Colonic mucosa (tissue), 4 donors: ENCODE data around the gene SPRY1. TPM values are rescaled to one million over a fixed set of nuclear protein-coding genes. Genes with fewer than 3 reads are reported as not detected.

ENCODE experiments used
- DNase-seq: peaks from one replicate; pipeline ENCODE4 v3.0.0-alpha.2; 2020
- H3K27ac ChIP-seq: fragments of 200-600 bp; one replicate; pipeline ENCODE4 v1.8.0; 2021
- H3K27me3 ChIP-seq: fragments of 200-600 bp; one replicate; pipeline ENCODE4 v1.8.0; 2021
- H3K36me3 ChIP-seq: fragments of 200-600 bp; one replicate; pipeline ENCODE4 v1.8.0; 2021
- H3K4me1 ChIP-seq: fragments of 200-600 bp; one replicate; pipeline ENCODE4 v1.8.0; 2021; ENCODE audit warnings: mild to moderate bottlenecking
- H3K4me3 ChIP-seq: fragments of 200-600 bp; one replicate; pipeline ENCODE4 v1.8.0; 2021
- H3K9ac ChIP-seq, 2 donors: one replicate each; pipeline ENCODE4 v1.7.0; 2013; ENCODE audit warnings: control low read depth in 2 of 2, low read depth in 2 of 2, low read length in 2 of 2
- H3K9me3 ChIP-seq: fragments of 200-600 bp; one replicate; pipeline ENCODE4 v1.8.0; 2021
- intact Hi-C: fragments of 100-400 bp; cut with DNase I; formaldehyde crosslinking; loops from one replicate; pipeline ENCODE4 v1.14.1; 2022
- total RNA-seq, 2 donors: library from RNA; stranded (reverse); fragmentation: NEBNext Ultra II Directional in 1 of 2; extraction: Animal tissue kit (Norgen Biotek cat#: 25700) in 1 of 2; gene quantifications; one replicate each; pipeline ENCODE4 v1.2.1, GENCODE V29; 2021
- TF ChIP-seq, protein P1 (sequence below): fragments of 200-600 bp; IDR thresholded peaks from one replicate; pipeline ENCODE4 v1.8.0; 2022; ENCODE audit warnings: antibody characterized with exemption, mild to moderate bottlenecking
- donor health status: healthy.
- donor health status: DM: no; HTN: no; CAD: no.
- donor health status: DM: no; HTN: no; CAD: no.

The SPRY1 gene, protein sequence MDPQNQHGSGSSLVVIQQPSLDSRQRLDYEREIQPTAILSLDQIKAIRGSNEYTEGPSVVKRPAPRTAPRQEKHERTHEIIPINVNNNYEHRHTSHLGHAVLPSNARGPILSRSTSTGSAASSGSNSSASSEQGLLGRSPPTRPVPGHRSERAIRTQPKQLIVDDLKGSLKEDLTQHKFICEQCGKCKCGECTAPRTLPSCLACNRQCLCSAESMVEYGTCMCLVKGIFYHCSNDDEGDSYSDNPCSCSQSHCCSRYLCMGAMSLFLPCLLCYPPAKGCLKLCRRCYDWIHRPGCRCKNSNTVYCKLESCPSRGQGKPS
- total RNA-seq: 10 to 100 TPM; 23.8 to 34.2 TPM

DNA sequence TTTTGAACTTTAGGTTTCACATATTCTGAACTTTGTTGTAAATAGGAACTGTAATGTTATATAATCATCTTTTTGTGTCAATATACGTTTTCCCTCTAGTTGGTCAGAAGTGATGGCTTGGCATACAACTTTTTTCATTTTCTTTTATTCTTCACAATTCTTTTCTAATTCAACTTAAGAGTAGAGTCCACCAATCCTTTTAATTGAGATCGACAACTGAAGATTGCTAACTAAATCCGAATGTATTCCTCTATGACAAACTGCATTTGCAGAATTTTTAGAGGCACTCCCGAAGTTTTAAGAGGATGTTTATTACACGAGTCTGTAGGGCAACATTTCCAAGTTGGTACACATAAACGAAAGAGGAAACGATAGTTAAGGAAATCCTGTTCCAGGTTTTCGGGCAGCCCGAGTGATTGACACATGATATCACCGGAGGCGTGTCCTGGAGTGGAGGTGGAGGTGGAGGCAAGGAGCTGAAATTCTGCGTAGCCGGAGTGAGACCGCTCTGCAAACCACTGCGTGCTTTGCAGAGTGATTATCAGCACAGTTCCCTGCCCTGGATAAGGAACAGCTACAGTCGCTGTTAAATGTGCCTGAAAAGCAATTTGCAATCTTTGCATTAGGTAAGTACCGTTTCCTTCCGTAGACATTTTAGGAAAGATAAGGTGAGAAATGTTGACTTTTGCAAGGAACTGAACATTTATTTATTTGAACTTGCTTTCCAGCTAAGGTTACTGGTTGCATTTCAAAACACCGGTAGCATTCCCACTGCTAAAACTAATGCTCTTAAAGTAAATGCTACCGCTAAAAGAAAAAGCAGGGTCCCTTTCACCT, at the start of gene SPRY1:
TSS of gene SPRY1 (plus strand) at position 489 of the 837 bp plus-strand sequence. CDS start 4,797 bp downstream, outside the sequence.
- TF ChIP-seq, protein P1, sequence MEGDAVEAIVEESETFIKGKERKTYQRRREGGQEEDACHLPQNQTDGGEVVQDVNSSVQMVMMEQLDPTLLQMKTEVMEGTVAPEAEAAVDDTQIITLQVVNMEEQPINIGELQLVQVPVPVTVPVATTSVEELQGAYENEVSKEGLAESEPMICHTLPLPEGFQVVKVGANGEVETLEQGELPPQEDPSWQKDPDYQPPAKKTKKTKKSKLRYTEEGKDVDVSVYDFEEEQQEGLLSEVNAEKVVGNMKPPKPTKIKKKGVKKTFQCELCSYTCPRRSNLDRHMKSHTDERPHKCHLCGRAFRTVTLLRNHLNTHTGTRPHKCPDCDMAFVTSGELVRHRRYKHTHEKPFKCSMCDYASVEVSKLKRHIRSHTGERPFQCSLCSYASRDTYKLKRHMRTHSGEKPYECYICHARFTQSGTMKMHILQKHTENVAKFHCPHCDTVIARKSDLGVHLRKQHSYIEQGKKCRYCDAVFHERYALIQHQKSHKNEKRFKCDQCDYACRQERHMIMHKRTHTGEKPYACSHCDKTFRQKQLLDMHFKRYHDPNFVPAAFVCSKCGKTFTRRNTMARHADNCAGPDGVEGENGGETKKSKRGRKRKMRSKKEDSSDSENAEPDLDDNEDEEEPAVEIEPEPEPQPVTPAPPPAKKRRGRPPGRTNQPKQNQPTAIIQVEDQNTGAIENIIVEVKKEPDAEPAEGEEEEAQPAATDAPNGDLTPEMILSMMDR: no peak
- no peaks in the 10 kb centered on the region for H3K9me3 ChIP-seq
- no peaks in the 10 kb centered on the region for H3K4me1 ChIP-seq
- intact Hi-C loops: no loop called here
- peak within 1 kb of the TSS; percentile 64 to 93 for H3K9ac ChIP-seq
- H3K36me3 ChIP-seq: no peaks in the 10 kb centered on the region
- peak within 1 kb of the TSS; percentile 95 for H3K27ac ChIP-seq
- H3K27me3 ChIP-seq: no peaks in the 10 kb centered on the region
- H3K4me3 ChIP-seq: peak within 1 kb of the TSS; percentile 55
- peak; percentile 97 for DNase-seq

DNA sequence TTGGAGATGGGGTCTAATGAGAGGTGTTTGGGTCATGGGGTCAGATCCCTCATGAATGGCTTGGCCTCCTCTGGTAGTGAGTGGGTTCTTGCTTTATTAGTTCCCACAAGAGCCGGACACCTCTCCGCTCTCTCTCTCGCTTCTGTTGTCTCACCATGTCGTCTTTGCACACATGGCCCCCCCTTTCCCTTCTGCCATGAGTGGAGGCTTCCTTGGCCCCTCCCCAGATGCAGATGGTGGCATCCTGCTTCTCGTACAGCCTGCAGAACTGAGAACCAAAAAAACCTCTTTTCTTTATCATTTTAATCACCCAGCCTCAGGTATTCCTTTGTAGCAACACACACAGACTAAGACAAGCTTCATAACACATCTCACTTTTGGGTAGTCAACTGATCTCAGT, 49.6 kb upstream of the SPRY1 start:
- H3K9ac ChIP-seq: no peak overlapping the region
- H3K4me3 ChIP-seq: no peak overlapping the region
- no peaks in the 10 kb centered on the region for H3K27me3 ChIP-seq
- H3K36me3 ChIP-seq: no peaks in the 10 kb centered on the region
- TF ChIP-seq, protein P1: no peak
- no peaks in the 10 kb centered on the region for H3K4me1 ChIP-seq
- no peaks in the 10 kb centered on the region for H3K9me3 ChIP-seq
- no peak overlapping the region for H3K27ac ChIP-seq
- no peak for DNase-seq
- intact Hi-C loops: no loop called here

DNA sequence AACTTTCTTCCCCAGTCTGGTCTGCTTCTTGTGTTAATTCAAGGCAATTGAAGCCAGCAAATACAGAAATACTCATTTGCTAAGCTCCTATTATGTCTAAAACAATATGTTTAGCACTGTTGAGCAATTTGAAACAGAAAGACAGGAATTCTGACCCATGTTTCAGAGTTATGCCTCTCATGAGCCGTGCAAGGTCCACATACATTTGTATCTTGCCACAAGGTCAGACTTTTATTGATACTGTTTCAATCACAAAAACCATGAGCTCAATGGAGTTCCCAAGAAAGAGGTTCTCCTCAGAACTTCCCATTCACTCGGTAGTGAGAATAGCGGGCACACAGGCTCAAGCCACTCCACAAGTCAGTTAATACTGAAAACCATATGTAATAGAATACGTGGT, 47.6 kb upstream of the SPRY1 start:
- no peaks in the 10 kb centered on the region for H3K27me3 ChIP-seq
- H3K27ac ChIP-seq: no peak overlapping the region
- no peak overlapping the region for H3K4me3 ChIP-seq
- H3K9ac ChIP-seq: no peak overlapping the region
- no peaks in the 10 kb centered on the region for H3K9me3 ChIP-seq
- intact Hi-C loops: no loop called here
- no peak for DNase-seq
- TF ChIP-seq, protein P1: no peak
- no peaks in the 10 kb centered on the region for H3K4me1 ChIP-seq
- no peaks in the 10 kb centered on the region for H3K36me3 ChIP-seq

DNA sequence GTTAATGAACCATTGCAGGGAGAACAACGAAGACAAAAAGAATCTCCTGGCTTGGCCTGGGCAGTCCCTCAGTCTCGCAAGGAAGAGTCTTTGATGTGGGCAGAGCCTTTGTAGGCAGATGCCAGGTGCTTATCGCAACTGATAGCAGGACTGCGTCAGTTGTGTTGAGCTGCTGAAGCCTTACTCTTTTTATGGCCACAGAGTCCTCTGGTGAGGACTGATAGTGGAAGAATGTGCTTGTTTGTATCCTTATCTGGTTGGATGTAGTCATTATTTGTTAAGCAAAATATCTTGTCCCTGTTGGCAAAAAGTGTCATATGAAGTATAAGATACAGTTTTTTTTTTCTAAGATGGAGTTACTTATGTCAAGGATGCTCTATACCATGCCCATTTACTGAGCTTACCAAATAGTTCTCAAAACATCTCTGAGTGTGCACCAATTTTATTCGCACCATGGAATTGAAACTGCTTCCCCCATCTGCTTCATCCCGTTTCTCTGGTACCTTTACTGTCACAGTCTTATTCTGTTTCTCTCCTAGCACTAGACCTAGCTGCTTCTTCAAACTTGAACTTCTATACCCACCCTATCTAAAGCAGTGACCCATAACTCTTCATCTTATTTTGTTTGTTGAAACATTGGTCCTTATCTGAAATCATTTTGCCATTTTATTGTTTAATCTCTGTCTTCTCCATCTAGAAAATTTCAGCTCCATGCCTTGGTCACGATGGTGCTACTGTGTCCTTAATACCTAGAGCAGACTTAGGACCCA, 47.0 kb upstream of the SPRY1 start:
- Histone ChIP-seq H3K4me1 (no peaks in the 10 kb centered on the region), H3K9me3 (no peaks in the 10 kb centered on the region), H3K4me3 (no peak overlapping the region), H3K36me3 (no peaks in the 10 kb centered on the region), H3K27me3 (no peaks in the 10 kb centered on the region), H3K27ac (no peak overlapping the region), H3K9ac (no peak overlapping the region)
- DNase-seq: no peak
- intact Hi-C loops: no loop called here
- TF ChIP-seq, protein P1: no peak

DNA sequence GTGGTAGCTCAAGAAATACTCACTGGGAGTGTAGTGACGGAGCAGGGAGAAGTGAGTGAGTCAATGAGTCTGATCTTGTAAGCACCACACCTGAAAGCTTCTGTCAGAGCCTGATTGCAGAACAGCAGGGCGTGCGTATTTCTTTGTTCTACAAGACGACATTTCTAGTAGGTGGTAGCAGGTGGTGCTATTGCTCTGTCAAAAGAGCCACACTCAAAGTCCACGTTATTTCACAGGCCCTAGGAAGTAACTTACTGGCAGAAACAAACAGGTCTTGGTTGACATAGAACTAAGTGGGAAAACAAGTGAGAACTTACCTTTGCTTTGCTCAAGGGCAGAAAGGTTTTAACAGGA, 46.4 kb upstream of the SPRY1 start:
- intact Hi-C loops: no loop called here
- Histone ChIP-seq H3K27ac (no peak overlapping the region), H3K4me1 (no peaks in the 10 kb centered on the region), H3K36me3 (no peaks in the 10 kb centered on the region), H3K9me3 (no peaks in the 10 kb centered on the region), H3K9ac (no peak overlapping the region), H3K4me3 (no peak overlapping the region), H3K27me3 (no peaks in the 10 kb centered on the region)
- no peak for DNase-seq
- TF ChIP-seq, protein P1: no peak
